H9 (cell line): ENCODE data around the gene KRTAP5-9. TPM values are rescaled to one million over a fixed set of nuclear protein-coding genes. Genes with fewer than 3 reads are reported as not detected.
"Not testable (repeated sequence)": the region's sequence is repeated elsewhere in the genome, so short reads cannot be mapped to it uniquely, and the experiment has no call there.

Experiments used
- DNase-seq: peaks from one replicate; pipeline ENCODE4 v3.0.0-alpha.2; 2017
- H2AFZ ChIP-seq: one replicate; pipeline ENCODE4 v1.6.1; 2013; ENCODE audit warnings: mild to moderate bottlenecking, low read length, control low read depth, moderate library complexity
- H2AK5ac ChIP-seq: 2 replicates; pipeline ENCODE4 v1.6.1; 2013; ENCODE audit warnings: low read length, control low read depth, mixed read lengths; ENCODE audit not compliant: insufficient read length
- H2BK120ac ChIP-seq: one replicate; pipeline ENCODE4 v1.6.1; 2013; ENCODE audit warnings: low read depth, mild to moderate bottlenecking, low read length, control low read depth, inconsistent platforms; ENCODE audit not compliant: poor library complexity, severe bottlenecking
- H2BK12ac ChIP-seq: 2 replicates; pipeline ENCODE4 v1.6.1; 2013; ENCODE audit warnings: low read length, control low read depth, mixed read lengths, low read depth; ENCODE audit not compliant: insufficient read length
- H2BK15ac ChIP-seq: 2 replicates; pipeline ENCODE4 v1.6.1; 2013; ENCODE audit warnings: low read depth, low read length, control low read depth
- H2BK20ac ChIP-seq: one replicate; pipeline ENCODE4 v1.6.1; 2013; ENCODE audit warnings: low read depth, mild to moderate bottlenecking, low read length, control low read depth, inconsistent platforms; ENCODE audit not compliant: poor library complexity, severe bottlenecking
- H2BK5ac ChIP-seq: 2 replicates; pipeline ENCODE4 v1.6.1; 2013; ENCODE audit warnings: low read length, control low read depth, mixed read lengths; ENCODE audit not compliant: insufficient read length
- H3K14ac ChIP-seq: 2 replicates; pipeline ENCODE4 v1.6.1; 2013; ENCODE audit warnings: low read length, control low read depth; ENCODE audit not compliant: insufficient read depth
- H3K18ac ChIP-seq: 2 replicates; pipeline ENCODE4 v1.6.1; 2013; ENCODE audit warnings: low read depth, mild to moderate bottlenecking, mixed read lengths, low read length, control low read depth; ENCODE audit not compliant: insufficient read length
- H3K23ac ChIP-seq: 2 replicates; pipeline ENCODE4 v1.6.1; 2013; ENCODE audit warnings: low read length, control low read depth, mixed read lengths, low read depth; ENCODE audit not compliant: insufficient read length
- H3K23me2 ChIP-seq: 2 replicates; pipeline ENCODE4 v1.6.1; 2013; ENCODE audit warnings: low read depth, mild to moderate bottlenecking, mixed read lengths, low read length, control low read depth; ENCODE audit not compliant: insufficient read length, poor library complexity, severe bottlenecking
- H3K27ac ChIP-seq: 2 replicates; pipeline ENCODE4 v1.5.1; 2013; ENCODE audit warnings: low read length, control low read depth, mixed read lengths, low read depth; ENCODE audit not compliant: insufficient read length
- H3K27me3 ChIP-seq: 2 replicates; pipeline ENCODE4 v1.6.1; 2013; ENCODE audit warnings: low read length, control low read depth, inconsistent platforms; ENCODE audit not compliant: insufficient read depth
- H3K4ac ChIP-seq: 2 replicates; pipeline ENCODE4 v1.6.1; 2013; ENCODE audit warnings: low read depth, mild to moderate bottlenecking, control low read depth, inconsistent platforms, low read length, moderate library complexity
- H3K4me1 ChIP-seq: 2 replicates; pipeline ENCODE4 v1.6.1; 2013; ENCODE audit warnings: low read length, control low read depth, inconsistent platforms; ENCODE audit not compliant: insufficient read depth
- H3K4me2 ChIP-seq: 2 replicates; pipeline ENCODE4 v1.6.1; 2013; ENCODE audit warnings: low read length, control low read depth, mixed read lengths; ENCODE audit not compliant: insufficient read length, insufficient read depth
- H3K56ac ChIP-seq: 2 replicates; pipeline ENCODE4 v1.6.1; 2013; ENCODE audit warnings: low read depth, mild to moderate bottlenecking, mixed read lengths, low read length, control low read depth; ENCODE audit not compliant: insufficient read length
- H3K79me1 ChIP-seq: 2 replicates; pipeline ENCODE4 v1.6.1; 2013; ENCODE audit warnings: low read depth, mild to moderate bottlenecking, moderate library complexity, low read length, control low read depth, inconsistent platforms; ENCODE audit not compliant: insufficient read depth, poor library complexity, severe bottlenecking
- H3K79me2 ChIP-seq: 2 replicates; pipeline ENCODE4 v1.6.1; 2013; ENCODE audit warnings: low read length, control low read depth, inconsistent platforms; ENCODE audit not compliant: insufficient read depth
- H3K9ac ChIP-seq: 2 replicates; pipeline ENCODE4 v1.6.1; 2013; ENCODE audit warnings: low read length, control low read depth, mixed read lengths; ENCODE audit not compliant: insufficient read length; ENCODE audit errors: extremely low read depth
- H3K9me3 ChIP-seq: one replicate; pipeline ENCODE4 v1.6.1; 2013; ENCODE audit warnings: low read depth, low read length, inconsistent platforms; ENCODE audit not compliant: control insufficient read depth
- H3T11ph ChIP-seq: one replicate; pipeline ENCODE4 v1.6.1; 2013; ENCODE audit warnings: mild to moderate bottlenecking, low read length, control low read depth, inconsistent platforms
- H4K20me1 ChIP-seq: one replicate; pipeline ENCODE4 v1.6.1; 2013; ENCODE audit not compliant: control insufficient read depth, insufficient read length, insufficient read depth
- H4K5ac ChIP-seq: 2 replicates; pipeline ENCODE4 v1.6.1; 2013; ENCODE audit warnings: low read depth, mild to moderate bottlenecking, mixed read lengths, low read length, control low read depth; ENCODE audit not compliant: insufficient read length
- H4K8ac ChIP-seq: replicated peaks from 2 replicates; pipeline ENCODE4 v1.6.1; 2013; ENCODE audit warnings: low read length, control low read depth, mixed read lengths, low read depth; ENCODE audit not compliant: insufficient read length
- H4K91ac ChIP-seq: 2 replicates; pipeline ENCODE4 v1.6.1; 2013; ENCODE audit warnings: low read depth, mild to moderate bottlenecking, moderate library complexity, mixed read lengths, low read length, control low read depth; ENCODE audit not compliant: insufficient read length
- H3K27ac Mint-ChIP-seq, 3 experiments: 2 replicates in 2 of 3; 3 replicates in 1 of 3; pipeline ENCODE4 v1.8.0; 2020 to 2021; ENCODE audit warnings: mixed read lengths in 3 of 3, mild to moderate bottlenecking in 1 of 3, moderate library complexity in 1 of 3
- H3K27me3 Mint-ChIP-seq: 2 replicates; pipeline ENCODE4 v1.8.0; 2021; ENCODE audit warnings: low read depth, mild to moderate bottlenecking, moderate library complexity, mixed read lengths
- H3K36me3 Mint-ChIP-seq, 3 experiments: 2 replicates in 2 of 3; 3 replicates in 1 of 3; pipeline ENCODE4 v1.8.0; 2020 to 2021; ENCODE audit warnings: low read depth in 3 of 3, mixed read lengths in 3 of 3; ENCODE audit not compliant: insufficient read depth in 1 of 3
- H3K4me1 Mint-ChIP-seq, 2 experiments: 2 replicates each; pipeline ENCODE4 v1.8.0; 2020; ENCODE audit warnings: mixed read lengths in 2 of 2
- H3K4me3 Mint-ChIP-seq, 2 experiments: 2 replicates in 1 of 2; 3 replicates in 1 of 2; pipeline ENCODE4 v1.8.0; 2020 to 2021; ENCODE audit warnings: mild to moderate bottlenecking in 2 of 2, mixed read lengths in 2 of 2, moderate library complexity in 1 of 2
- H3K9me3 Mint-ChIP-seq, 2 experiments: 2 replicates in 1 of 2; 3 replicates in 1 of 2; pipeline ENCODE4 v1.8.0; 2020; ENCODE audit warnings: mild to moderate bottlenecking in 2 of 2, mixed read lengths in 2 of 2, moderate library complexity in 1 of 2
- WGBS: extraction: QIAGEN DNeasy Blood & Tissue Kit; methylation state at CpG from one replicate; pipeline ENCODE4 v1.1.7; 2013; ENCODE audit warnings: missing lambda C conversion rate, low lambda C conversion rate, mixed read lengths; ENCODE audit not compliant: insufficient read length; ENCODE audit errors: extremely low coverage; 5-methylcytosine and 5-hydroxymethylcytosine counted together
- total RNA-seq: library from RNA; stranded (reverse); gene quantifications from 2 replicates; pipeline ENCODE4 v1.2.1, GENCODE V29; 2021

The KRTAP5-9 gene
- total RNA-seq, 1 experiment from 2014 or later, result not detected

DNA sequence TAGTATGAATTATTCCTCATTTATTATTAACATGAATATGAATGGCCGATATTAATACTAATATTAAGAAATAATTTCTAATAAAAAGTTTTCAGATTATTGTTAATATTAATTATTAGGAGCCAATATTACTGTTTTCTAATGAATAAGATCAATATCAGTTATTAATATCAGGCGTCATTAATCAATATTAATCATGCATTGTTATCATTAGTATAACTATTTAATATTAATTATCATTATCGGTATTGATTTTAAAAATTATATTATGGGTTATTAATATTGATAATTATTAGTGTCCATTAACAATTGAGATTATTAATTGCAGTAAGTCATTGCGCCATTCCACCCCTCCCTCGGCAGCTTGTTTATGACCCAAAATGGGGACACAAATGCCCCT lies 37.5 kb downstream of the KRTAP5-9 start:
- DNase-seq, H3K9me3 ChIP-seq, H4K8ac ChIP-seq, H2AK5ac ChIP-seq, H2AFZ ChIP-seq, H2BK120ac ChIP-seq, H3K79me1 ChIP-seq, H4K5ac ChIP-seq, H2BK5ac ChIP-seq, H3K18ac ChIP-seq, H3T11ph ChIP-seq, H3K4me1 ChIP-seq, H3K27ac ChIP-seq, H3K27ac Mint-ChIP-seq, H3K9ac ChIP-seq, H2BK20ac ChIP-seq, H3K23ac ChIP-seq, H2BK15ac ChIP-seq, H4K91ac ChIP-seq, H4K20me1 ChIP-seq, H3K56ac ChIP-seq, H3K9me3 Mint-ChIP-seq, H3K4me2 ChIP-seq, H3K14ac ChIP-seq, H3K23me2 ChIP-seq, H3K4me3 Mint-ChIP-seq, H2BK12ac ChIP-seq, H3K4ac ChIP-seq, H3K36me3 Mint-ChIP-seq, H3K79me2 ChIP-seq, H3K27me3 ChIP-seq: not testable (repeated sequence)
- no CpG with 5 or more reads among the region's 5 CpGs for WGBS
- Mint-ChIP-seq H3K4me1 (peaks cover 20 to 21% of the 10 kb centered on the region in 2 experiments), H3K27me3 (peaks cover 37% of the 10 kb centered on the region)

DNA sequence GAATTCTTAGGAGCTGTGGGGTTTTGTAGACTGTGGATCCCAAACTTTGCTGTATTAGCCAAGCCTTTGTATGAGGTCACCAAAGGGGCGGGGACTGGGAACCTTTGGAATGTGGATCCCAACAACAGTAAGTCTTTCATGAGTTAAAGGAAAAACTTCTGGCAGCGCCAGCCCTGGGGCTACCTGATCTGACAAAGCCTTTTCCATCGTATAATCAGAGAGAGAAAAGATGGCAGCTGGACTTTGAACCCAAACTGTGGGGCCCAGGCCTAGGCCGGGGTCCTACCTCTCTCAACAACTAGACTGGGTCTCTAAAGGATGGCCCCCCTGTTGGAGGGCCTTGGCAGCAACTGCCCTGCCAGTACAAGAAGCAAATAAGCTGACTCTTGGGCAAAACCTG lies 40.1 kb downstream of the KRTAP5-9 start:
- H3K27ac ChIP-seq, H3T11ph ChIP-seq, H2AFZ ChIP-seq, H3K18ac ChIP-seq, H3K27me3 ChIP-seq, H3K9me3 Mint-ChIP-seq, H2BK15ac ChIP-seq, H3K79me2 ChIP-seq, H2AK5ac ChIP-seq, H3K4me1 ChIP-seq, H3K23ac ChIP-seq, H2BK12ac ChIP-seq, H3K14ac ChIP-seq, H3K79me1 ChIP-seq, H3K23me2 ChIP-seq, H3K56ac ChIP-seq, DNase-seq, H3K4me2 ChIP-seq, H4K91ac ChIP-seq, H3K36me3 Mint-ChIP-seq, H4K20me1 ChIP-seq, H2BK20ac ChIP-seq, H3K4me3 Mint-ChIP-seq, H4K5ac ChIP-seq, H3K9ac ChIP-seq, H2BK5ac ChIP-seq, H3K27ac Mint-ChIP-seq, H2BK120ac ChIP-seq, H4K8ac ChIP-seq, H3K9me3 ChIP-seq, H3K4ac ChIP-seq: not testable (repeated sequence)
- peaks cover 10 to 12% of the 10 kb centered on the region in 2 experiments for H3K4me1 Mint-ChIP-seq
- WGBS, result no CpG with 5 or more reads among the region's 4 CpGs
- peaks cover 16% of the 10 kb centered on the region for H3K27me3 Mint-ChIP-seq
